Chondrocyte (in vitro differentiated cells): ENCODE results near the gene SSH2. TPM values are rescaled to one million over a fixed set of nuclear protein-coding genes. Genes with fewer than 3 reads are reported as not detected.

ENCODE experiments used
- DNase-seq: peaks from one replicate; pipeline ENCODE4 v3.0.0; 2021; ENCODE audit warnings: mixed read lengths, low spot score
- H3K27ac Mint-ChIP-seq: one replicate; pipeline ENCODE4 v1.8.0; 2021; ENCODE audit warnings: mild to moderate bottlenecking, moderate library complexity, mixed read lengths; ENCODE audit not compliant: unreplicated experiment
- H3K27me3 Mint-ChIP-seq: 2 replicates; pipeline ENCODE4 v1.8.0; 2021; ENCODE audit warnings: low read depth, mixed read lengths
- H3K36me3 Mint-ChIP-seq: 2 replicates; pipeline ENCODE4 v1.8.0; 2021; ENCODE audit warnings: low read depth, mixed read lengths
- H3K4me1 Mint-ChIP-seq: 2 replicates; pipeline ENCODE4 v1.8.0; 2021; ENCODE audit warnings: low read depth, mild to moderate bottlenecking, mixed read lengths
- H3K4me3 Mint-ChIP-seq: one replicate; pipeline ENCODE4 v1.8.0; 2021; ENCODE audit warnings: mild to moderate bottlenecking, moderate library complexity, mixed read lengths; ENCODE audit not compliant: unreplicated experiment
- H3K9me3 Mint-ChIP-seq: 2 replicates; pipeline ENCODE4 v1.8.0; 2021; ENCODE audit warnings: low read depth, mixed read lengths
- CTCF ChIP-seq: fragments of 200-600 bp; sonication (generic); IDR thresholded peaks from 2 replicates; pipeline ENCODE4 v1.5.0; 2021; ENCODE audit warnings: antibody characterized with exemption, mild to moderate bottlenecking, moderate library complexity
- total RNA-seq: library from RNA; stranded (reverse); gene quantifications from 3 replicates; pipeline ENCODE4 v1.2.1, GENCODE V29; 2021

SSH2 gene
- total RNA-seq, 1 donor from 2014 or later, result 14.1 TPM

- Mint-ChIP-seq H3K27me3 (no peaks in the 10 kb centered on the region), H3K4me3 (no peak overlapping the region), H3K27ac (no peak overlapping the region), H3K9me3 (no peaks in the 10 kb centered on the region), H3K4me1 (peaks cover 21% of the 10 kb centered on the region), H3K36me3 (no peaks in the 10 kb centered on the region)
- no peak for DNase-seq
- TF ChIP-seq CTCF, result no peak
Observed at GRCh38 chr17:29929006-29929532, 959 bp downstream of the SSH2 start.

GRCh38 chr17:29927546-29927945, 2.5 kb downstream of the SSH2 start:
- Mint-ChIP-seq H3K4me3 (no peak overlapping the region), H3K27me3 (no peaks in the 10 kb centered on the region), H3K4me1 (peaks cover 16% of the 10 kb centered on the region), H3K27ac (no peak overlapping the region), H3K9me3 (no peaks in the 10 kb centered on the region), H3K36me3 (no peaks in the 10 kb centered on the region)
- DNase-seq, result no peak
- no peak for TF ChIP-seq CTCF

- DNase-seq, result no peak
- Mint-ChIP-seq H3K9me3 (no peaks in the 10 kb centered on the region), H3K4me1 (peaks cover 16% of the 10 kb centered on the region), H3K36me3 (no peaks in the 10 kb centered on the region), H3K4me3 (no peak overlapping the region), H3K27ac (no peak overlapping the region), H3K27me3 (no peaks in the 10 kb centered on the region)
- TF ChIP-seq CTCF, result no peak
Observed at GRCh38 chr17:29924786-29925185, 5.2 kb downstream of the SSH2 start.

GRCh38 chr17:29918922-29919856, 10.8 kb downstream of the SSH2 start:
- Mint-ChIP-seq H3K27ac (peak overlapping the region; percentile 95), H3K36me3 (peaks cover 2% of the 10 kb centered on the region), H3K9me3 (no peaks in the 10 kb centered on the region), H3K4me1 (peaks cover 13% of the 10 kb centered on the region), H3K27me3 (no peaks in the 10 kb centered on the region), H3K4me3 (no peak overlapping the region)
- no peak for DNase-seq
- TF ChIP-seq CTCF, result no peak

GRCh38 chr17:29918016-29918415, 12.0 kb downstream of the SSH2 start:
- H3K9me3 Mint-ChIP-seq, result no peaks in the 10 kb centered on the region
- DNase-seq, result no peak
- H3K4me3 Mint-ChIP-seq, result no peak overlapping the region
- peaks cover 13% of the 10 kb centered on the region for H3K4me1 Mint-ChIP-seq
- no peak overlapping the region for H3K27ac Mint-ChIP-seq
- H3K36me3 Mint-ChIP-seq, result peaks cover 2% of the 10 kb centered on the region
- H3K27me3 Mint-ChIP-seq, result no peaks in the 10 kb centered on the region
- TF ChIP-seq CTCF, result no peak
